H9 (cell line): ENCODE data around the gene AK4. TPM values are rescaled to one million over a fixed set of nuclear protein-coding genes. Genes with fewer than 3 reads are reported as not detected.

Experiments used
- DNase-seq: peaks from one replicate; pipeline ENCODE4 v3.0.0-alpha.2; 2017
- H2AFZ ChIP-seq: one replicate; pipeline ENCODE4 v1.6.1; 2013; ENCODE audit warnings: mild to moderate bottlenecking, low read length, control low read depth, moderate library complexity
- H2AK5ac ChIP-seq: 2 replicates; pipeline ENCODE4 v1.6.1; 2013; ENCODE audit warnings: low read length, control low read depth, mixed read lengths; ENCODE audit not compliant: insufficient read length
- H2BK120ac ChIP-seq: one replicate; pipeline ENCODE4 v1.6.1; 2013; ENCODE audit warnings: low read depth, mild to moderate bottlenecking, low read length, control low read depth, inconsistent platforms; ENCODE audit not compliant: poor library complexity, severe bottlenecking
- H2BK12ac ChIP-seq: 2 replicates; pipeline ENCODE4 v1.6.1; 2013; ENCODE audit warnings: low read length, control low read depth, mixed read lengths, low read depth; ENCODE audit not compliant: insufficient read length
- H2BK15ac ChIP-seq: 2 replicates; pipeline ENCODE4 v1.6.1; 2013; ENCODE audit warnings: low read depth, low read length, control low read depth
- H2BK20ac ChIP-seq: one replicate; pipeline ENCODE4 v1.6.1; 2013; ENCODE audit warnings: low read depth, mild to moderate bottlenecking, low read length, control low read depth, inconsistent platforms; ENCODE audit not compliant: poor library complexity, severe bottlenecking
- H2BK5ac ChIP-seq: 2 replicates; pipeline ENCODE4 v1.6.1; 2013; ENCODE audit warnings: low read length, control low read depth, mixed read lengths; ENCODE audit not compliant: insufficient read length
- H3K14ac ChIP-seq: 2 replicates; pipeline ENCODE4 v1.6.1; 2013; ENCODE audit warnings: low read length, control low read depth; ENCODE audit not compliant: insufficient read depth
- H3K18ac ChIP-seq: 2 replicates; pipeline ENCODE4 v1.6.1; 2013; ENCODE audit warnings: low read depth, mild to moderate bottlenecking, mixed read lengths, low read length, control low read depth; ENCODE audit not compliant: insufficient read length
- H3K23ac ChIP-seq: 2 replicates; pipeline ENCODE4 v1.6.1; 2013; ENCODE audit warnings: low read length, control low read depth, mixed read lengths, low read depth; ENCODE audit not compliant: insufficient read length
- H3K23me2 ChIP-seq: 2 replicates; pipeline ENCODE4 v1.6.1; 2013; ENCODE audit warnings: low read depth, mild to moderate bottlenecking, mixed read lengths, low read length, control low read depth; ENCODE audit not compliant: insufficient read length, poor library complexity, severe bottlenecking
- H3K27ac ChIP-seq: 2 replicates; pipeline ENCODE4 v1.5.1; 2013; ENCODE audit warnings: low read length, control low read depth, mixed read lengths, low read depth; ENCODE audit not compliant: insufficient read length
- H3K27me3 ChIP-seq: 2 replicates; pipeline ENCODE4 v1.6.1; 2013; ENCODE audit warnings: low read length, control low read depth, inconsistent platforms; ENCODE audit not compliant: insufficient read depth
- H3K4ac ChIP-seq: 2 replicates; pipeline ENCODE4 v1.6.1; 2013; ENCODE audit warnings: low read depth, mild to moderate bottlenecking, control low read depth, inconsistent platforms, low read length, moderate library complexity
- H3K4me1 ChIP-seq: 2 replicates; pipeline ENCODE4 v1.6.1; 2013; ENCODE audit warnings: low read length, control low read depth, inconsistent platforms; ENCODE audit not compliant: insufficient read depth
- H3K4me2 ChIP-seq: 2 replicates; pipeline ENCODE4 v1.6.1; 2013; ENCODE audit warnings: low read length, control low read depth, mixed read lengths; ENCODE audit not compliant: insufficient read length, insufficient read depth
- H3K56ac ChIP-seq: 2 replicates; pipeline ENCODE4 v1.6.1; 2013; ENCODE audit warnings: low read depth, mild to moderate bottlenecking, mixed read lengths, low read length, control low read depth; ENCODE audit not compliant: insufficient read length
- H3K79me1 ChIP-seq: 2 replicates; pipeline ENCODE4 v1.6.1; 2013; ENCODE audit warnings: low read depth, mild to moderate bottlenecking, moderate library complexity, low read length, control low read depth, inconsistent platforms; ENCODE audit not compliant: insufficient read depth, poor library complexity, severe bottlenecking
- H3K79me2 ChIP-seq: 2 replicates; pipeline ENCODE4 v1.6.1; 2013; ENCODE audit warnings: low read length, control low read depth, inconsistent platforms; ENCODE audit not compliant: insufficient read depth
- H3K9ac ChIP-seq: 2 replicates; pipeline ENCODE4 v1.6.1; 2013; ENCODE audit warnings: low read length, control low read depth, mixed read lengths; ENCODE audit not compliant: insufficient read length; ENCODE audit errors: extremely low read depth
- H3K9me3 ChIP-seq: one replicate; pipeline ENCODE4 v1.6.1; 2013; ENCODE audit warnings: low read depth, low read length, inconsistent platforms; ENCODE audit not compliant: control insufficient read depth
- H3T11ph ChIP-seq: one replicate; pipeline ENCODE4 v1.6.1; 2013; ENCODE audit warnings: mild to moderate bottlenecking, low read length, control low read depth, inconsistent platforms
- H4K20me1 ChIP-seq: one replicate; pipeline ENCODE4 v1.6.1; 2013; ENCODE audit not compliant: control insufficient read depth, insufficient read length, insufficient read depth
- H4K5ac ChIP-seq: 2 replicates; pipeline ENCODE4 v1.6.1; 2013; ENCODE audit warnings: low read depth, mild to moderate bottlenecking, mixed read lengths, low read length, control low read depth; ENCODE audit not compliant: insufficient read length
- H4K8ac ChIP-seq: replicated peaks from 2 replicates; pipeline ENCODE4 v1.6.1; 2013; ENCODE audit warnings: low read length, control low read depth, mixed read lengths, low read depth; ENCODE audit not compliant: insufficient read length
- H4K91ac ChIP-seq: 2 replicates; pipeline ENCODE4 v1.6.1; 2013; ENCODE audit warnings: low read depth, mild to moderate bottlenecking, moderate library complexity, mixed read lengths, low read length, control low read depth; ENCODE audit not compliant: insufficient read length
- H3K27ac Mint-ChIP-seq, 3 experiments: 2 replicates in 2 of 3; 3 replicates in 1 of 3; pipeline ENCODE4 v1.8.0; 2020 to 2021; ENCODE audit warnings: mixed read lengths in 3 of 3, mild to moderate bottlenecking in 1 of 3, moderate library complexity in 1 of 3
- H3K27me3 Mint-ChIP-seq: 2 replicates; pipeline ENCODE4 v1.8.0; 2021; ENCODE audit warnings: low read depth, mild to moderate bottlenecking, moderate library complexity, mixed read lengths
- H3K36me3 Mint-ChIP-seq, 3 experiments: 2 replicates in 2 of 3; 3 replicates in 1 of 3; pipeline ENCODE4 v1.8.0; 2020 to 2021; ENCODE audit warnings: low read depth in 3 of 3, mixed read lengths in 3 of 3; ENCODE audit not compliant: insufficient read depth in 1 of 3
- H3K4me1 Mint-ChIP-seq, 2 experiments: 2 replicates each; pipeline ENCODE4 v1.8.0; 2020; ENCODE audit warnings: mixed read lengths in 2 of 2
- H3K4me3 Mint-ChIP-seq, 2 experiments: 2 replicates in 1 of 2; 3 replicates in 1 of 2; pipeline ENCODE4 v1.8.0; 2020 to 2021; ENCODE audit warnings: mild to moderate bottlenecking in 2 of 2, mixed read lengths in 2 of 2, moderate library complexity in 1 of 2
- H3K9me3 Mint-ChIP-seq, 2 experiments: 2 replicates in 1 of 2; 3 replicates in 1 of 2; pipeline ENCODE4 v1.8.0; 2020; ENCODE audit warnings: mild to moderate bottlenecking in 2 of 2, mixed read lengths in 2 of 2, moderate library complexity in 1 of 2
- CTCF ChIP-seq: fragments of 200-600 bp; sonication (generic); conservative IDR thresholded peaks from 3 replicates; pipeline ENCODE4 v1.8.0; 2021; ENCODE audit warnings: antibody characterized with exemption, mild to moderate bottlenecking
- WGBS: extraction: QIAGEN DNeasy Blood & Tissue Kit; methylation state at CpG from one replicate; pipeline ENCODE4 v1.1.7; 2013; ENCODE audit warnings: missing lambda C conversion rate, low lambda C conversion rate, mixed read lengths; ENCODE audit not compliant: insufficient read length; ENCODE audit errors: extremely low coverage; 5-methylcytosine and 5-hydroxymethylcytosine counted together
- total RNA-seq: library from RNA; stranded (reverse); gene quantifications from 2 replicates; pipeline ENCODE4 v1.2.1, GENCODE V29; 2021

AK4 gene
- total RNA-seq, 1 experiment from 2014 or later, result 45.6 TPM

GRCh38 chr1:65237503-65237902, 89.5 kb downstream of the AK4 start:
- H2AFZ ChIP-seq, result no peak overlapping the region
- no peak overlapping the region for H2BK15ac ChIP-seq
- no peak overlapping the region for H3K23ac ChIP-seq
- H3T11ph ChIP-seq, result no peak overlapping the region
- no peak overlapping the region for H2BK12ac ChIP-seq
- no peak overlapping the region for H2BK120ac ChIP-seq
- no peak overlapping the region for H4K8ac ChIP-seq
- no peak overlapping the region for H2BK20ac ChIP-seq
- H3K79me2 ChIP-seq, result no peaks in the 10 kb centered on the region
- H3K4me1 ChIP-seq, result no peaks in the 10 kb centered on the region
- peaks cover 0 to 9% of the 10 kb centered on the region in 2 experiments; a peak in 2 of 5 replicates for H3K9me3 Mint-ChIP-seq
- no peak for DNase-seq
- H3K18ac ChIP-seq, result no peak overlapping the region
- H3K27me3 Mint-ChIP-seq, result no peaks in the 10 kb centered on the region
- H3K14ac ChIP-seq, result no peak overlapping the region
- no peak overlapping the region for H3K27ac ChIP-seq
- TF ChIP-seq CTCF, result no peak
- no peaks in the 10 kb centered on the region for H4K20me1 ChIP-seq
- H2BK5ac ChIP-seq, result no peak overlapping the region
- no peak overlapping the region for H3K9ac ChIP-seq
- H3K27ac Mint-ChIP-seq, result no peak overlapping the region
- no peak overlapping the region for H3K4ac ChIP-seq
- no peak overlapping the region for H4K91ac ChIP-seq
- H3K36me3 Mint-ChIP-seq, result peaks cover 0 to 5% (median 0%) of the 10 kb centered on the region in 3 experiments; a peak in 3 of 7 replicates
- H4K5ac ChIP-seq, result no peak overlapping the region
- H3K23me2 ChIP-seq, result no peaks in the 10 kb centered on the region
- no peak overlapping the region for H2AK5ac ChIP-seq
- no CpG with 5 or more reads among the region's 4 CpGs for WGBS
- no peak overlapping the region for H3K4me2 ChIP-seq
- no peak overlapping the region for H3K4me3 Mint-ChIP-seq
- H3K9me3 ChIP-seq, result no peaks in the 10 kb centered on the region
- H3K27me3 ChIP-seq, result no peaks in the 10 kb centered on the region
- H3K56ac ChIP-seq, result no peak overlapping the region
- H3K79me1 ChIP-seq, result no peaks in the 10 kb centered on the region
- H3K4me1 Mint-ChIP-seq, result no peaks in the 10 kb centered on the region
